Measurements from ENCODE around the gene CBFA2T3. TPM values are rescaled to one million over a fixed set of nuclear protein-coding genes. Genes with fewer than 3 reads are reported as not detected.

The CBFA2T3 gene
- total RNA-seq, 1 experiment from 2014 or later = 2.9 TPM

DNA sequence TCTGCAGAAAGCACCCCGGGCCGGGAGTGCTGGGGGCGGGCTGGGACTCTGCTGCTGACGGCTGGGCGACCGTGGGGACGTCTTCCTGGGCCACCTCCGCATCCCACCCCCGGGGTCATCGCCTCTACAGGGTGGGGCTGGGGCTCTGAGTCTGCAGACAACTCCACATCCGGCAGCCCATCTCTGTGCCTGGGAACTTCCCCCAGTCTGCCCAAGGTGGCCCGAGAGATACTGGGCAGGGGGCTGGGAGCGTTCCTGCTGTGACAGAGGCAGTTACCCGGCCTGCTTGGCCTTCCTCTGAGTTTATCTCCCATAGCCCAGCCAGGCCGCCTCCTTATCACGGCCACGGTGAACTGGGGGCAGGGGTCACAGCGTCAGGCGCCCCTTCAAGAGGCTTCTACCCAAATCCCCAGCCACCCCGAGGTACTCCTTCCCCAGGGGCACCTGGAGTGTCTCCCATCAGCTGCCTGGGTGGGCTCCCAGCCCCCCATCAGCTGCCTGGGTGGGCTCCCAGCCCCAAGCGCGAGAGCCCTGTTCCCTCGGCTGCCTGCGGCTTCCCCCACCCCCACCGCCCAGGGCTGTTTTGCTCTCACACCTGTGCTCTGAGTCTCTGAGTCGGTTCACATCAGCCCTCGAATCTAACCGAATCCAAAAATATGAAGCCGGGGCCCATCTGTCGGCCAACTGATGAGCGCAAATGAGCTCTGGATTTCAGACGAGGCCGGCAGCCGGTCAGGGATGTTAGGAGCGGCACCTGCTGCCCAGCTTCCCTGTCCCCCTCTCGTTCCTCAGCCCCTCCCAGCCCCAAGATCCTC is 15.6 kb upstream of the CBFA2T3 start:
- Histone ChIP-seq H2BK15ac (ENCODE audit: low read depth, low read length) (no peak overlapping the region), H3K23me2 (ENCODE audit: insufficient read length, low read depth, low read length, poor library complexity, severe bottlenecking) (no peaks in the 10 kb centered on the region), H3K4me1 (ENCODE audit: insufficient read depth, low read length) (no peaks in the 10 kb centered on the region), H2AK5ac (ENCODE audit: insufficient read length, low read length) (no peak overlapping the region), H2BK20ac (ENCODE audit: low read depth, low read length, poor library complexity, severe bottlenecking) (no peak overlapping the region), H3K79me1 (ENCODE audit: insufficient read depth, low read depth, low read length, poor library complexity, severe bottlenecking) (no peaks in the 10 kb centered on the region), H3T11ph (ENCODE audit: low read length) (no peak overlapping the region), H3K27me3 (ENCODE audit: insufficient read depth, low read length) (no peaks in the 10 kb centered on the region), H3K18ac (ENCODE audit: insufficient read length, low read depth, low read length) (no peak overlapping the region), H3K23ac (ENCODE audit: insufficient read length, low read depth, low read length) (no peak overlapping the region), H3K9me3 (ENCODE audit: control insufficient read depth, low read depth, low read length) (peaks cover 2% of the 10 kb centered on the region), H2BK5ac (ENCODE audit: insufficient read length, low read length) (no peak overlapping the region), H2BK120ac (ENCODE audit: low read depth, low read length, poor library complexity, severe bottlenecking) (no peak overlapping the region), H4K5ac (ENCODE audit: insufficient read length, low read depth, low read length) (no peak overlapping the region), H2AFZ (ENCODE audit: low read length) (no peak overlapping the region), H4K8ac (replicated peaks; ENCODE audit: insufficient read length, low read depth, low read length) (no peak overlapping the region), H4K91ac (ENCODE audit: insufficient read length, low read depth, low read length) (no peak overlapping the region), H3K14ac (ENCODE audit: insufficient read depth, low read length) (no peak overlapping the region), H3K4ac (ENCODE audit: low read depth, low read length) (no peak overlapping the region), H3K56ac (ENCODE audit: insufficient read length, low read depth, low read length) (no peak overlapping the region), H3K4me2 (ENCODE audit: insufficient read depth, insufficient read length, low read length) (no peak overlapping the region), H3K9ac (ENCODE audit: extremely low read depth, insufficient read length, low read length) (no peak overlapping the region), H3K27ac (ENCODE audit: insufficient read length, low read depth, low read length) (no peak overlapping the region), H2BK12ac (ENCODE audit: insufficient read length, low read depth, low read length) (no peak overlapping the region), H4K20me1 (ENCODE audit: control insufficient read depth, insufficient read depth, insufficient read length) (no peaks in the 10 kb centered on the region), H3K79me2 (ENCODE audit: insufficient read depth, low read length) (no peaks in the 10 kb centered on the region)
- TF ChIP-seq, protein P1, sequence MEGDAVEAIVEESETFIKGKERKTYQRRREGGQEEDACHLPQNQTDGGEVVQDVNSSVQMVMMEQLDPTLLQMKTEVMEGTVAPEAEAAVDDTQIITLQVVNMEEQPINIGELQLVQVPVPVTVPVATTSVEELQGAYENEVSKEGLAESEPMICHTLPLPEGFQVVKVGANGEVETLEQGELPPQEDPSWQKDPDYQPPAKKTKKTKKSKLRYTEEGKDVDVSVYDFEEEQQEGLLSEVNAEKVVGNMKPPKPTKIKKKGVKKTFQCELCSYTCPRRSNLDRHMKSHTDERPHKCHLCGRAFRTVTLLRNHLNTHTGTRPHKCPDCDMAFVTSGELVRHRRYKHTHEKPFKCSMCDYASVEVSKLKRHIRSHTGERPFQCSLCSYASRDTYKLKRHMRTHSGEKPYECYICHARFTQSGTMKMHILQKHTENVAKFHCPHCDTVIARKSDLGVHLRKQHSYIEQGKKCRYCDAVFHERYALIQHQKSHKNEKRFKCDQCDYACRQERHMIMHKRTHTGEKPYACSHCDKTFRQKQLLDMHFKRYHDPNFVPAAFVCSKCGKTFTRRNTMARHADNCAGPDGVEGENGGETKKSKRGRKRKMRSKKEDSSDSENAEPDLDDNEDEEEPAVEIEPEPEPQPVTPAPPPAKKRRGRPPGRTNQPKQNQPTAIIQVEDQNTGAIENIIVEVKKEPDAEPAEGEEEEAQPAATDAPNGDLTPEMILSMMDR (conservative IDR thresholded peaks at IDR 0.05) = no peak
- Mint-ChIP-seq H3K27me3 (ENCODE audit: low read depth) (peaks cover 2% of the 10 kb centered on the region; the same call in 1 of the 2 replicates), H3K27ac (no peak overlapping the region; a peak in 1 of 7 replicates), H3K9me3 (peaks cover 8% of the 10 kb centered on the region in 2 experiments), H3K4me1 (peaks cover 0 to 12% of the 10 kb centered on the region in 2 experiments; a peak in 2 of 4 replicates), H3K36me3 (ENCODE audit: insufficient read depth in 1 of 3, low read depth in 3 of 3) (peaks cover 0 to 6% (median 1%) of the 10 kb centered on the region in 3 experiments; a peak in 6 of 7 replicates), H3K4me3 (no peak overlapping the region; a peak in 1 of 5 replicates)
- whole genome bisulfite sequencing (ENCODE audit: extremely low coverage, insufficient read length, low lambda C conversion rate) = no CpG with 5 or more reads among the region's 36 CpGs
- DNase-seq = no peak

Data from H9 (cell line).